Right lobe of liver (tissue), 4 donors: Measurements from ENCODE around the gene C8B.

Experiments used
- POLR2A ChIP-seq: fragments of 450-650 bp; IDR thresholded peaks from one replicate; pipeline ENCODE4 v1.6.1; 2017; ENCODE audit warnings: antibody characterized with exemption, mild to moderate bottlenecking
- TF ChIP-seq, protein P1 (sequence below), 4 donors: fragments of 200-600 bp in 3 of 4; fragments of 450-650 bp in 1 of 4; IDR thresholded peaks; one replicate each; pipeline versions ENCODE4 v1.5.1 to v1.8.0; 2016 to 2022; ENCODE audit warnings: antibody characterized with exemption in 4 of 4, mild to moderate bottlenecking in 2 of 4
- donor health status: DM: no; HTN: no; CAD: no.
- donor health status: DM: no; HTN: no; CAD: no.
- donor health status: DM: no; HTN: yes; CAD: no.

DNA sequence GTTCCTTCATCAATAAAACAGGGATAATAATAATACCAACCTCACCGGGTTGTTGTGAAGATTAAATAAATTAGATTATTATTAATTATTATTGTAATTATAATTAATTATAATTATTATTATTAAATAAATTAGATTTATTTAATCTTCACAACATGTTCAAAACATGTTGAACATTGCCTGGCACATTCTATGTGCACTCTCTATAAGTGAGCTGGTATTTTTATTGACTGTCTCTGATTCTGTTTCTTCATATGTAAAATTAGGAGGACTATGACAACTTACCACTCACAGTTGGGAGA lies 834 bp upstream of the C8B start:
- TF ChIP-seq POLR2A = no peak
- TF ChIP-seq, protein P1, sequence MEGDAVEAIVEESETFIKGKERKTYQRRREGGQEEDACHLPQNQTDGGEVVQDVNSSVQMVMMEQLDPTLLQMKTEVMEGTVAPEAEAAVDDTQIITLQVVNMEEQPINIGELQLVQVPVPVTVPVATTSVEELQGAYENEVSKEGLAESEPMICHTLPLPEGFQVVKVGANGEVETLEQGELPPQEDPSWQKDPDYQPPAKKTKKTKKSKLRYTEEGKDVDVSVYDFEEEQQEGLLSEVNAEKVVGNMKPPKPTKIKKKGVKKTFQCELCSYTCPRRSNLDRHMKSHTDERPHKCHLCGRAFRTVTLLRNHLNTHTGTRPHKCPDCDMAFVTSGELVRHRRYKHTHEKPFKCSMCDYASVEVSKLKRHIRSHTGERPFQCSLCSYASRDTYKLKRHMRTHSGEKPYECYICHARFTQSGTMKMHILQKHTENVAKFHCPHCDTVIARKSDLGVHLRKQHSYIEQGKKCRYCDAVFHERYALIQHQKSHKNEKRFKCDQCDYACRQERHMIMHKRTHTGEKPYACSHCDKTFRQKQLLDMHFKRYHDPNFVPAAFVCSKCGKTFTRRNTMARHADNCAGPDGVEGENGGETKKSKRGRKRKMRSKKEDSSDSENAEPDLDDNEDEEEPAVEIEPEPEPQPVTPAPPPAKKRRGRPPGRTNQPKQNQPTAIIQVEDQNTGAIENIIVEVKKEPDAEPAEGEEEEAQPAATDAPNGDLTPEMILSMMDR (IDR thresholded peaks at IDR 0.05) = no peak
